Gastroesophageal sphincter (tissue), 4 donors: ENCODE measurements around the gene OSGEP. TPM values are rescaled to one million over a fixed set of nuclear protein-coding genes. Genes with fewer than 3 reads are reported as not detected.

ENCODE experiments used
- ATAC-seq: fragments of 150-250 bp; one replicate; pipeline ENCODE4 v1.9.1; 2016; ENCODE audit warnings: mild to moderate bottlenecking, moderate library complexity
- H3K27ac ChIP-seq, 4 donors: fragments of 200-600 bp; sonication (generic) in 3 of 4; 1 replicate in 3 of 4; 2 replicates in 1 of 4; pipeline ENCODE4 v1.5.1; 2016 to 2019
- H3K27me3 ChIP-seq: fragments of 200-600 bp; sonication (generic); one replicate; pipeline ENCODE4 v1.5.1; 2019
- H3K36me3 ChIP-seq, 2 donors: fragments of 200-600 bp; sonication (generic); one replicate each; pipeline ENCODE4 v1.5.1; 2019; ENCODE audit warnings: control low read depth in 1 of 2
- H3K4me1 ChIP-seq, 3 donors: fragments of 200-600 bp; sonication (generic); 1 replicate in 2 of 3; 2 replicates in 1 of 3; pipeline ENCODE4 v1.5.1; 2016 to 2019; ENCODE audit warnings: control low read depth in 2 of 3
- H3K4me3 ChIP-seq, 2 donors: fragments of 200-600 bp; sonication (generic); one replicate each; pipeline ENCODE4 v1.5.1; 2019; ENCODE audit warnings: mild to moderate bottlenecking in 1 of 2, moderate library complexity in 1 of 2
- H3K9me3 ChIP-seq, 3 donors: fragments of 200-600 bp; sonication (generic); one replicate each; pipeline ENCODE4 v1.5.1; 2017 to 2019; ENCODE audit warnings: control low read depth in 2 of 3
- EP300 ChIP-seq: sonication (generic); formaldehyde crosslinking; IDR thresholded peaks from one replicate; pipeline ENCODE4 v1.6.1; 2017; ENCODE audit warnings: antibody characterized with exemption, mild to moderate bottlenecking
- POLR2A ChIP-seq, 2 donors: fragments of 450-650 bp; IDR thresholded peaks; one replicate each; pipeline ENCODE4 v1.6.1; 2017; ENCODE audit warnings: antibody characterized with exemption in 2 of 2, mild to moderate bottlenecking in 2 of 2, moderate library complexity in 1 of 2
- POLR2AphosphoS5 ChIP-seq: sonication (generic); formaldehyde crosslinking; IDR thresholded peaks from one replicate; pipeline ENCODE4 v1.6.1; 2017; ENCODE audit warnings: antibody characterized with exemption
- WGBS, 2 donors: methylation state at CpG; one replicate each; pipeline ENCODE4 v1.1.5; 2018; ENCODE audit warnings: low coverage in 1 of 2; 5-methylcytosine and 5-hydroxymethylcytosine counted together
- total RNA-seq, 4 donors: library from RNA; depleted of rRNA; stranded (reverse); fragments of >200 nt; gene quantifications; one replicate each; pipeline ENCODE4 v1.1.0, GENCODE V29; 2016
- TF ChIP-seq, protein P1 (sequence below), 4 experiments: fragments of 200-600 bp in 2 of 4; fragments of 450-650 bp in 2 of 4; sonication (generic) in 1 of 4; IDR thresholded peaks; one replicate each; pipeline ENCODE4 v1.5.1; 2017 to 2019; ENCODE audit warnings: antibody characterized with exemption in 4 of 4, mild to moderate bottlenecking in 2 of 4, moderate library complexity in 2 of 4

The OSGEP gene
- total RNA-seq, 4 donors from 2014 or later: 28.2 to 44.4 (median 34.4) TPM

DNA sequence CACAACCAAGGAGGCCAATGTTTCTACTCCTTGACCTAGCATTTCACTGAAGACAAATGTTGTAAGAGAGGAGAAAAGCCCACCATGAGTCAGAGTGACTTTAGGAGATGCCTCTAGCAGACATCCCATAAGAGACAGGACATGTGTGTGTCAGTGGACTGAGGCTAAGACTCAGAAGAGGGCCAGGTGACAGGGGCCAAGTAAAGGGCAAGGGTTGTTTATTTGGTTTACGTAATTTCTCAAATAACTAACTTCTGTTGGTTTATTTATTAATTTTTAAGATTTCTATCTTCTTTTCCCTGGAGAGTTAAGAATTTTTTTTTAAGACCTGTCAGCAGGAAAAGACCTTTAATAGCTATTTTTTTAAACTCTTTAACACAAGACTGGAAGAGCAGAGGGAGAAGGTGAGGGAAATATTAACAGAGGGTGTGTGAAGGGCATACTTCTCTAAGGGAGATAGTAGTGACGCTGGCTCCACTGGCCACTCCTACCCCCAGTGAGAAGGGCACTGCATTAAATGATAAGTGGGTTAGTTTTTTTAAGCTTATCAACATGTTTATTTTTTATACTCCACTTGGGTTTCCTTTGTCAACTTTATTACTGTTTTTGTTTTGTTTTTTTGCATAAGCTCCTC lies 18.0 kb upstream of the OSGEP start:
- Histone ChIP-seq H3K36me3 (peaks cover 0 to 51% of the 10 kb centered on the region in 2 donors), H3K27ac (no peak overlapping the region), H3K9me3 (no peaks in the 10 kb centered on the region), H3K4me1 (peaks cover 0 to 29% (median 10%) of the 10 kb centered on the region in 3 donors), H3K27me3 (no peaks in the 10 kb centered on the region), H3K4me3 (no peak overlapping the region)
- TF ChIP-seq POLR2AphosphoS5: no peak
- TF ChIP-seq, protein P1, sequence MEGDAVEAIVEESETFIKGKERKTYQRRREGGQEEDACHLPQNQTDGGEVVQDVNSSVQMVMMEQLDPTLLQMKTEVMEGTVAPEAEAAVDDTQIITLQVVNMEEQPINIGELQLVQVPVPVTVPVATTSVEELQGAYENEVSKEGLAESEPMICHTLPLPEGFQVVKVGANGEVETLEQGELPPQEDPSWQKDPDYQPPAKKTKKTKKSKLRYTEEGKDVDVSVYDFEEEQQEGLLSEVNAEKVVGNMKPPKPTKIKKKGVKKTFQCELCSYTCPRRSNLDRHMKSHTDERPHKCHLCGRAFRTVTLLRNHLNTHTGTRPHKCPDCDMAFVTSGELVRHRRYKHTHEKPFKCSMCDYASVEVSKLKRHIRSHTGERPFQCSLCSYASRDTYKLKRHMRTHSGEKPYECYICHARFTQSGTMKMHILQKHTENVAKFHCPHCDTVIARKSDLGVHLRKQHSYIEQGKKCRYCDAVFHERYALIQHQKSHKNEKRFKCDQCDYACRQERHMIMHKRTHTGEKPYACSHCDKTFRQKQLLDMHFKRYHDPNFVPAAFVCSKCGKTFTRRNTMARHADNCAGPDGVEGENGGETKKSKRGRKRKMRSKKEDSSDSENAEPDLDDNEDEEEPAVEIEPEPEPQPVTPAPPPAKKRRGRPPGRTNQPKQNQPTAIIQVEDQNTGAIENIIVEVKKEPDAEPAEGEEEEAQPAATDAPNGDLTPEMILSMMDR (IDR thresholded peaks at IDR 0.05): no peak
- no peak for TF ChIP-seq EP300
- TF ChIP-seq POLR2A (IDR thresholded peaks at IDR 0.05): no peak
- ATAC-seq: no peak
- WGBS, 2 donors: 84 to 90% methylated on average over 2 of the region's 2 CpGs

DNA sequence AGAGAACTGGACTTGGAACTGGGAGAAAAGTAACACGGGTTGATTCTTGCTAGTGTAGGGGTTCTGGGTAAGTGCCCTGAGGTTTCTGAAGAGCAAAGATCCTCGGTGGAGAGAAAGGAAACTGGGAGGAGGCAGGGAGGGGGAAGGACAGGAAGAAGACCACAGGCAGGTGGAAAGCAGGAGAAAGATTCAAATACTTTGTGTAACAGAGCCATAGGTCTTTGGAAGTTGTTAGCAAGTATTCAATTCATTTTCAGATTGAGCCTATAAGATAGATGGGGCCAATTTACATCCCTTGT lies 15.9 kb upstream of the OSGEP start:
- Histone ChIP-seq H3K4me3 (peak overlapping the region in 1 of 2 donors; percentile 61), H3K27me3 (no peaks in the 10 kb centered on the region), H3K36me3 (peaks cover 0 to 33% of the 10 kb centered on the region in 2 donors), H3K27ac (peak overlapping the region in 2 of 4 donors; percentile 84 to 90), H3K9me3 (no peaks in the 10 kb centered on the region), H3K4me1 (peaks cover 0 to 21% (median 10%) of the 10 kb centered on the region in 3 donors)
- no peak for ATAC-seq
- 0% methylated on average over 1 to 2 of the region's 2 CpGs for WGBS, 2 donors
- TF ChIP-seq EP300: no peak
- no peak for TF ChIP-seq POLR2A (IDR thresholded peaks at IDR 0.05)

DNA sequence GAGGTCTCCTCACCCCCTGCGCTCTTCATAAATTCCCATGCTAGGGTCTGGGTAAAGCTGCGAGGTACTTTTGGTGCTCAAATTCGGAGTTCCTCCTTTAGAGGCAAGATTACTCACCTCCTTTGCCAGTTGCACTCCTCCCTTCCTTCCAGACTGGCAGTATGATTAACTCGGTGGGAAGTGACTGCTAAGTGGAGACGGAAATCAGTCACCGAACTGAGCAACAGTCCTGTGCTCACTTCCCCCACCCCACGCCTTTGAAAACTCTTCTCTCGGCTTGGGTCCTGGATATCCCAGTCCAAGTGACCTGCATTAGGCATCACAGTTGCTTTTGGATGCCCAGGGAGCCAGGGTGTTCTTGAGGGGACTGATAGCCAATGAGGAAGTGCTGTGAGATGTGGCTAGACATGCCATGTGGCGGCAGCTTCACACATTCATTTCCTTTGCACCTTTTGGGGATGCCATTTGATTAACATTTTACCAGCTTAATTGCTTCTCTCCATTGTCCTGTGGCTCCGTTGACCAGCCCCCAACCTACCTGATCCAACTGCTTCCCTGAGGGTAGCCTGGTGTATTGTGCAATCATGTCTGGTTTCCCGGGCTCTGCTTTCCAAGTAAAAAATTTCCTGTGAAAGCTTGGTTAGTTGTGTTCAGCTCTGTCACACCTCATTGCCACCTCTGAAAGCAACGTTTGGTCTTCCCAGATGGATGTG lies 15.4 kb upstream of the OSGEP start:
- Histone ChIP-seq H3K27ac (peak overlapping the region; percentile 66 to 95 (median 87)), H3K9me3 (no peaks in the 10 kb centered on the region), H3K27me3 (no peaks in the 10 kb centered on the region), H3K4me3 (peak overlapping the region; percentile 61 to 83), H3K4me1 (peaks cover 0 to 21% (median 10%) of the 10 kb centered on the region in 3 donors), H3K36me3 (peaks cover 0 to 27% of the 10 kb centered on the region in 2 donors)
- TF ChIP-seq EP300 (no peak), POLR2A (IDR thresholded peaks at IDR 0.05) (no peak), POLR2AphosphoS5 (peak; percentile 60)
- WGBS, 2 donors: 6 to 8% methylated on average over 6 to 9 of the region's 12 CpGs
- ATAC-seq: peak; percentile 65

DNA sequence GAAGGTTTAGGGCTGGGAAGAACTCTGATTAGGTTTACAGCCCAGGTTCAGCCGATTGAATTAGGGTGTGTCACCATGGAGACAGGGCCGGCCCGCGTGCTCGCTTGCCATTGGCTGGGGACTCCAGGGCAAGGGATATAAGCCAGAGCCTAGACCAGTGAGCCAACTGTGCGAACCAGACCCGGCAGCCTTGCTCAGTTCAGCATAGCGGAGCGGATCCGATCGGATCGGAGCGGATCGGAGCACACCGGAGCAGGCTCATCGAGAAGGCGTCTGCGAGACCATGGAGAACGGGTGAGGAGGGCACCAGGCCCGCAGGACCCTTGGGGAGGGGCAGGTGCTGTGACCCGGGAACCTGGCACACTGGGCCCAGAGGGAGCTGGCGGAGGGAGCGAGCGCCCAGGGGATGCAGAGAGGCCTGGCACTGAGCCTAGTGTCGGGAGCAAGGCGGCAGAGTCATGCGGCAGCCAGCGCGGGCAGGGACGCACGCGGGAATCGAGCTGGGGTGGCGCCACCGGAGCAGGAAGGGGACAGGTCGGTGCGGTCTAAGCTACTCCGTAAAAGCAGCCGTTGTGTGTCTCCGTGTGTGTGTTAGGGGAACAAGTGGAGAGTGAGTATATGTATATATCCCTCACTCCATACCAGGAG lies 14.8 kb upstream of the OSGEP start, which contains the start of gene PNP:
Gene PNP (plus strand): TSS at position 165 of the 648 bp plus-strand sequence. CDS start 119 bp downstream, at position 284.
- peaks cover 0 to 21% of the 10 kb centered on the region in 2 donors for H3K36me3 ChIP-seq
- ATAC-seq: peak; percentile 98
- TF ChIP-seq, protein P1 (IDR thresholded peaks at IDR 0.05): no peak
- peak; percentile 83 to 91 for TF ChIP-seq POLR2A (IDR thresholded peaks at IDR 0.05)
- peak; percentile 99 for TF ChIP-seq POLR2AphosphoS5
- WGBS, 2 donors: 7% methylated on average over 2 of the region's 40 CpGs; no CpG with 5 or more reads in 1 of the 2 donors
- peak within 1 kb of the TSS; percentile 66 to 95 (median 87) for H3K27ac ChIP-seq
- H3K4me3 ChIP-seq: peak within 1 kb of the TSS; percentile 61 to 83
- H3K4me1 ChIP-seq: peaks cover 0 to 21% (median 10%) of the 10 kb centered on the region in 3 donors
- H3K27me3 ChIP-seq: no peaks in the 10 kb centered on the region
- H3K9me3 ChIP-seq: no peaks in the 10 kb centered on the region

DNA sequence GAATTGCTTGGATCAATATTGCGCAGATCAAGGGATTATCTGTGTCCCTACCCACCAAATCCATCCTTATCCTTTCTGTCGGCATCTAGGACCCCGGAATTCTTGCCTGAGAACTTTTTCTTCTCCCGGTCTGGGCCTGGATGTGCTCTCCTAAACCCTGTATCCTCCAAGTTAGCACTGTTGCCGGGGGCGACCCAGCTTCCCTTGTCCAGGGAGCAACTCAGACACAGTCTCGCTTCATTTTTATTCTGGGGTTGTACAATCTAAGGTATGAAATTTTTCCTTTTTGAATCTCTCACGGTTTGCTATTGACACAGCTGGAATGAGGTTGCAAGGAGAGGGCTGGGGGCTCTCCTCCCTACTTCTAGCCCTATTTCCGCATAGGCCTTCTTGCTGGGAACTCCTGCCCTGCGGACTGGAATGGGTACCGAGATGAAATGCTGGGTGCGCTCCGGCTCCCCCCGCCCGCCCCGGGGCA lies 14.2 kb upstream of the OSGEP start:
- Histone ChIP-seq H3K27ac (peak overlapping the region in 3 of 4 donors; percentile 84 to 95 (median 90)), H3K36me3 (peaks cover 0 to 17% of the 10 kb centered on the region in 2 donors), H3K4me1 (peaks cover 0 to 21% (median 10%) of the 10 kb centered on the region in 3 donors), H3K27me3 (no peaks in the 10 kb centered on the region), H3K9me3 (no peaks in the 10 kb centered on the region), H3K4me3 (peak overlapping the region; percentile 61 to 83)
- TF ChIP-seq EP300 (no peak), POLR2AphosphoS5 (no peak), POLR2A (IDR thresholded peaks at IDR 0.05) (no peak)
- TF ChIP-seq, protein P1 (IDR thresholded peaks at IDR 0.05): no peak
- WGBS, 2 donors: 40 to 44% methylated on average over 6 to 9 of the region's 16 CpGs
- no peak for ATAC-seq
